ENCODE results near the gene SIGLEC1.

Gene SIGLEC1

DNA sequence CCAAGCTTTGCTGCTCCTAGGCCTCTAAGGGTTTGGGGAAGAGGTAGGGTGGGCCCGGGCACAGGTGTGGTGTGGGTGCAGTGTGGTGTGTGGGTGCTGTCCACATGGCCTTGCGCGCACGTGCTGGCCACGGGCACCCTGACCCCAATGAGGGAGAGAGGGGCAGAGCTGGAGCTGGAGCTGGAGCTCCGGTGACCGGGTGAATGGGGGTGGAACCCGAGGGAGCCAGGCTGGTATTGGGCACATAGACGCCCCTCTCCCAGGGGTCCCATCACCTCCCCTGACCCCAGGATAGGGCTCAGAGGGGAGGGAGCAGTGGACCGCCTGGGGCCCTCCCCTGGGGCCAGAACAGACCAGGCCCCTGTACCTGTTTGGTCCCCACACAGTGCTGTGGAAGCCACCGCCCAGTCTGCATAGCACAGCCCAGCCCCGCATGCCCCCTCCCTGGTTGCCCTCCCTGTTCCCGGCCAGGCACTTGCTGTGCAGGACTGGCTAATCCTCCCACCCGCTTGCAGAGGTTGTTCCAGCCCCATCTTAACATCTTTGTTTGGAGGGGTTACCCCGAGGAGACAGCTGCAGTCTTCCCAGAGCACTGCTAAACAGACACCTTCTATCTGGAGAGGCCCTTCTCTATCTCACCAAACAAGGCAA, 31.6 kb downstream of the SIGLEC1 start:
- Histone ChIP-seq H3K4me1 (ENCODE audit: control insufficient read depth, low read length) (no peaks in the 10 kb centered on the region; the same call in 1 of the 2 replicates), H3K4me2 (ENCODE audit: low read length) (no peak overlapping the region), H3K27me3 (ENCODE audit: control insufficient read depth, low read length) (no peaks in the 10 kb centered on the region), H3K36me3 (ENCODE audit: control insufficient read depth, low read length) (no peaks in the 10 kb centered on the region), H3K4me3 (ENCODE audit: low read length) (no peak overlapping the region), H3F3A (ENCODE audit: control insufficient read depth, insufficient read depth) (no peaks in the 10 kb centered on the region), H3K27ac (ENCODE audit: low read depth, low read length) (no peak overlapping the region), H3K79me2 (ENCODE audit: control insufficient read depth, low read length) (no peaks in the 10 kb centered on the region), H3K9me2 (replicated peaks; ENCODE audit: control insufficient read depth, low read length) (no peaks in the 10 kb centered on the region), H4K20me1 (ENCODE audit: control insufficient read depth, insufficient read depth, low read depth, low read length) (no peaks in the 10 kb centered on the region), H3K9me3 (ENCODE audit: control insufficient read depth, insufficient read depth, low read length) (no peaks in the 10 kb centered on the region)
- TF ChIP-seq CTCF (IDR thresholded peaks at IDR 0.05; ENCODE audit: low read depth, low read length, poor library complexity, severe bottlenecking), result no peak
- TF ChIP-seq EZH2phosphoT487 (IDR thresholded peaks at IDR 0.05; ENCODE audit: borderline replicate concordance, low read length), result no peak

- Histone ChIP-seq H3K27ac (ENCODE audit: low read depth, low read length) (no peak overlapping the region), H3K9me3 (ENCODE audit: control insufficient read depth, insufficient read depth, low read length) (no peaks in the 10 kb centered on the region), H4K20me1 (ENCODE audit: control insufficient read depth, insufficient read depth, low read depth, low read length) (no peaks in the 10 kb centered on the region), H3K79me2 (ENCODE audit: control insufficient read depth, low read length) (no peaks in the 10 kb centered on the region), H3K36me3 (ENCODE audit: control insufficient read depth, low read length) (no peaks in the 10 kb centered on the region), H3K4me2 (ENCODE audit: low read length) (no peak overlapping the region), H3K27me3 (ENCODE audit: control insufficient read depth, low read length) (peaks cover 3% of the 10 kb centered on the region; the same call in 1 of the 2 replicates), H3F3A (ENCODE audit: control insufficient read depth, insufficient read depth) (no peaks in the 10 kb centered on the region), H3K4me3 (ENCODE audit: low read length) (no peak overlapping the region), H3K4me1 (ENCODE audit: control insufficient read depth, low read length) (no peaks in the 10 kb centered on the region; the same call in 1 of the 2 replicates), H3K9me2 (replicated peaks; ENCODE audit: control insufficient read depth, low read length) (no peaks in the 10 kb centered on the region)
- TF ChIP-seq EZH2phosphoT487 (IDR thresholded peaks at IDR 0.05; ENCODE audit: borderline replicate concordance, low read length) (no peak), CTCF (IDR thresholded peaks at IDR 0.05; ENCODE audit: low read depth, low read length, poor library complexity, severe bottlenecking) (no peak)
Observed at GRCh38 chr20:3679749-3680700, 32.4 kb downstream of the SIGLEC1 start.

DNA sequence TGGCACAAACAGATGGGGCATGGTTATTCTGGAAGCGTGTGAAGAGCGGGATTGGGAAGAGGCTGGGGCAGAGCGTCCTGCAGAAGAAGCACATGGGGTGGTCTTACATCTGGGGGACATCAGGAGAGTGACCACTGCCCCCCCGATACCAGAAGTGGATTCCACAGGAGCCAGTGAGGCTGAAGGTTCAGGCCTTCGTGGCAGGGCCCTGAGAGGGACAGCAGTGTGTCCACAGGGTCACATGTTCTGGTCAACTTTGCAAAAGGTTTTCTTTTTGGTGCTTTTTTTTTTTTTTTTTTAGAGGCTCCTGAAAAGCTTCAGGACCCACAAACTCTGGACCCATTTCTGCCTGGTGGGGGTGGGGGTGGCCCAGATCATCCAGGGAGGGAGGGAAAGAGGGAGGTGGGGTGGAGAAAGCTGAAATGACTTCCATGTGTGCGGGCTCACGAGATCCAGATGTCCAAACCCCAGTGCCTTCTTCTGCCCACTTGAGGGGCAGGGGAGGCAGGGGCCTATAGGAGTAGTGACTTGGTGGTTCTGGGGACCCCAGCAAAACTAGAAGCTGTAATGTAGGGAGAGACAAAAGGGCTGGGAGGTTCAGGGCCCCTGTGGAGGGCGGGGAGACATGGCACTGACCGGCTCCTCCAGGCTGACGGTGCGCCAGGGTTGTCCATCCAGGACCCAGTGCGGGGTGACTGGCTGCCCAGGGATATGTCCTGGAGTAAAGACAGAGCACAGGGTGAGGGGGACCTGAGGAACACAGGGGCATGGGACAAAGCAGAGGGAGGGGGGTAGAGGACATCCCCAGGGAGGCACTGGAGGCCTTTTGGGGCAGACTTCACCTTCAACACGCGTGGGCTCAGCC, 33.3 kb downstream of the SIGLEC1 start:
- Histone ChIP-seq H4K20me1 (ENCODE audit: control insufficient read depth, insufficient read depth, low read depth, low read length) (no peaks in the 10 kb centered on the region), H3K9me3 (ENCODE audit: control insufficient read depth, insufficient read depth, low read length) (no peaks in the 10 kb centered on the region), H3K27me3 (ENCODE audit: control insufficient read depth, low read length) (peaks cover 3% of the 10 kb centered on the region; the same call in 1 of the 2 replicates), H3K36me3 (ENCODE audit: control insufficient read depth, low read length) (no peaks in the 10 kb centered on the region), H3F3A (ENCODE audit: control insufficient read depth, insufficient read depth) (no peaks in the 10 kb centered on the region), H3K4me1 (ENCODE audit: control insufficient read depth, low read length) (no peaks in the 10 kb centered on the region; the same call in 1 of the 2 replicates), H3K27ac (ENCODE audit: low read depth, low read length) (no peak overlapping the region), H3K4me3 (ENCODE audit: low read length) (no peak overlapping the region), H3K9me2 (replicated peaks; ENCODE audit: control insufficient read depth, low read length) (no peaks in the 10 kb centered on the region), H3K79me2 (ENCODE audit: control insufficient read depth, low read length) (no peaks in the 10 kb centered on the region), H3K4me2 (ENCODE audit: low read length) (no peak overlapping the region)
- TF ChIP-seq CTCF (IDR thresholded peaks at IDR 0.05; ENCODE audit: low read depth, low read length, poor library complexity, severe bottlenecking) (no peak), EZH2phosphoT487 (IDR thresholded peaks at IDR 0.05; ENCODE audit: borderline replicate concordance, low read length) (no peak)
